Middle frontal gyrus (tissue), 1 donor: Measurements from ENCODE around the gene RAB7B.

Experiments
- DNase-seq: peaks from one replicate; pipeline ENCODE4 v3.0.0-alpha.2; 2015; ENCODE audit warnings: low spot score; ENCODE audit errors: extremely low spot score

RAB7B gene

GRCh38 chr1:205975387-205975998 is 27.7 kb downstream of the RAB7B start:
- DNase-seq: no peak

GRCh38 chr1:205974712-205975111 is 28.5 kb downstream of the RAB7B start:
- DNase-seq: no peak

- no peak for DNase-seq
Measured at GRCh38 chr1:205973377-205974232, 29.6 kb downstream of the RAB7B start.

- no peak for DNase-seq
Measured at GRCh38 chr1:205972491-205973168, 30.6 kb downstream of the RAB7B start.

- DNase-seq: no peak
Measured at GRCh38 chr1:205972081-205972480, 31.1 kb downstream of the RAB7B start.

GRCh38 chr1:205971082-205971481 is 32.1 kb downstream of the RAB7B start:
- DNase-seq: no peak

- no peak for DNase-seq
Measured at GRCh38 chr1:205970486-205970885, 32.7 kb downstream of the RAB7B start.

- DNase-seq: no peak
Measured at GRCh38 chr1:205969229-205969628, 34.0 kb downstream of the RAB7B start.

- DNase-seq: no peak
Measured at GRCh38 chr1:205967554-205968335, 35.5 kb downstream of the RAB7B start.

- DNase-seq: no peak
Measured at GRCh38 chr1:205965036-205965884, 37.9 kb downstream of the RAB7B start.

GRCh38 chr1:205963352-205964155 is 39.6 kb downstream of the RAB7B start:
- DNase-seq: no peak

GRCh38 chr1:205962821-205963221 is 40.4 kb downstream of the RAB7B start:
- no peak for DNase-seq

- DNase-seq: no peak
Measured at GRCh38 chr1:205961991-205962820, 41.0 kb downstream of the RAB7B start.

GRCh38 chr1:205961405-205961804 is 41.8 kb downstream of the RAB7B start:
- DNase-seq: no peak

GRCh38 chr1:205959789-205960188 is 43.4 kb downstream of the RAB7B start:
- no peak for DNase-seq

- DNase-seq: no peak
Measured at GRCh38 chr1:205955499-205955898, 47.7 kb downstream of the RAB7B start.

GRCh38 chr1:205954819-205955404 is 48.3 kb downstream of the RAB7B start:
- no peak for DNase-seq

GRCh38 chr1:205951746-205952145 is 51.4 kb downstream of the RAB7B start:
- DNase-seq: no peak
